Upper lobe of left lung (tissue), 6 donors: ENCODE measurements around the gene TP53I11. TPM values are rescaled to one million over a fixed set of nuclear protein-coding genes. Genes with fewer than 3 reads are reported as not detected.
A peak's percentile ranks its signal among the peaks of the same experiment; 100 is the strongest.

ENCODE experiments used
- ATAC-seq, 2 donors: fragments of 200-7000 bp; cut with Tn5 transposase; one replicate each; pipeline ENCODE4 v1.9.1; 2022; ENCODE audit warnings: mild to moderate bottlenecking in 2 of 2, moderate library complexity in 2 of 2; ENCODE audit not compliant: low FRiP score in 2 of 2
- DNase-seq, 2 donors: peaks; one replicate each; pipeline ENCODE4 v3.0.0-alpha.2; 2019 to 2020
- H3K27ac ChIP-seq, 4 donors: fragments of 200-600 bp; sonication (generic); one replicate each; pipeline ENCODE4 v1.5.1; 2016 to 2019
- H3K27me3 ChIP-seq, 4 donors: fragments of 200-600 bp; sonication (generic); one replicate each; pipeline ENCODE4 v1.5.1; 2017 to 2019
- H3K36me3 ChIP-seq, 4 donors: fragments of 200-600 bp; sonication (generic); one replicate each; pipeline ENCODE4 v1.5.1; 2016 to 2019
- H3K4me1 ChIP-seq, 4 donors: fragments of 200-600 bp; sonication (generic); one replicate each; pipeline ENCODE4 v1.5.1; 2018 to 2019
- H3K4me3 ChIP-seq, 4 donors: fragments of 200-600 bp; sonication (generic); one replicate each; pipeline ENCODE4 v1.5.1; 2017 to 2019; ENCODE audit warnings: mild to moderate bottlenecking in 2 of 4, moderate library complexity in 1 of 4
- H3K9me3 ChIP-seq, 4 donors: fragments of 200-600 bp; sonication (generic); one replicate each; pipeline ENCODE4 v1.5.1; 2018 to 2019
- CTCF ChIP-seq, 6 experiments: fragments of 450-650 bp in 4 of 6; fragments of 200-600 bp in 2 of 6; sonication (generic) in 2 of 6; IDR thresholded peaks; one replicate each; pipeline ENCODE4 v1.5.1; 2016 to 2019; ENCODE audit warnings: antibody characterized with exemption in 6 of 6
- EP300 ChIP-seq, 4 donors: sonication (generic); formaldehyde crosslinking; IDR thresholded peaks; one replicate each; pipeline ENCODE4 v1.5.1; 2017; ENCODE audit warnings: antibody characterized with exemption in 4 of 4, control low read depth in 2 of 4
- POLR2A ChIP-seq, 4 donors: fragments of 450-650 bp; IDR thresholded peaks; one replicate each; pipeline ENCODE4 v1.5.1; 2016 to 2017; ENCODE audit warnings: antibody characterized with exemption in 4 of 4, mild to moderate bottlenecking in 2 of 4
- POLR2AphosphoS5 ChIP-seq, 2 donors: sonication (generic); formaldehyde crosslinking; IDR thresholded peaks; one replicate each; pipeline ENCODE4 v1.5.1; 2017; ENCODE audit warnings: antibody characterized with exemption in 2 of 2
- WGBS, 2 donors: methylation state at CpG; one replicate each; pipeline ENCODE4 v1.1.5; 2017 to 2018; 5-methylcytosine and 5-hydroxymethylcytosine counted together
- total RNA-seq, 6 donors: library from RNA; depleted of rRNA in 4 of 6; stranded (reverse); fragments of >200 nt in 4 of 6; gene quantifications; one replicate each; pipeline versions ENCODE4 v1.1.0 to v1.2.1, GENCODE V29; 2016 to 2021
- donor health status: DM: no; HTN: no; CAD: no; lungs with moderate emphysema.
- donor health status: DM: no; HTN: yes; CAD: no; lungs with severe emphysema.

TP53I11 gene
- total RNA-seq, 6 donors from 2014 or later = 55.3 to 127 (median 101) TPM

GRCh38 chr11:44967930-44968496 lies 17.3 kb upstream of the TP53I11 start:
- H3K27me3 ChIP-seq = no peaks in the 10 kb centered on the region
- H3K4me3 ChIP-seq = no peak overlapping the region
- DNase-seq = no peak
- no peak for ATAC-seq
- no peak overlapping the region for H3K27ac ChIP-seq
- H3K9me3 ChIP-seq = no peaks in the 10 kb centered on the region
- WGBS, 2 donors = 57 to 77% methylated on average over 1 to 3 of the region's 3 CpGs
- TF ChIP-seq CTCF (IDR thresholded peaks at IDR 0.05) = no peak
- TF ChIP-seq EP300 (IDR thresholded peaks at IDR 0.05) = no peak
- TF ChIP-seq POLR2A (IDR thresholded peaks at IDR 0.05) = no peak
- TF ChIP-seq POLR2AphosphoS5 (IDR thresholded peaks at IDR 0.05) = no peak
- H3K4me1 ChIP-seq = peaks cover 5 to 31% (median 15%) of the 10 kb centered on the region in 4 donors
- no peaks in the 10 kb centered on the region for H3K36me3 ChIP-seq

GRCh38 chr11:44966694-44967093 lies 16.0 kb upstream of the TP53I11 start:
- 47 to 66% methylated on average over 6 of the region's 6 CpGs for WGBS, 2 donors
- ATAC-seq = no peak
- Histone ChIP-seq H3K27me3 (no peaks in the 10 kb centered on the region), H3K9me3 (no peaks in the 10 kb centered on the region), H3K4me3 (no peak overlapping the region), H3K4me1 (peaks cover 5 to 35% (median 15%) of the 10 kb centered on the region in 4 donors), H3K36me3 (no peaks in the 10 kb centered on the region), H3K27ac (peak overlapping the region in 1 of 4 donors; percentile 5)
- TF ChIP-seq POLR2A (IDR thresholded peaks at IDR 0.05) = no peak
- TF ChIP-seq CTCF (IDR thresholded peaks at IDR 0.05) = no peak
- TF ChIP-seq POLR2AphosphoS5 (IDR thresholded peaks at IDR 0.05) = no peak
- no peak for TF ChIP-seq EP300 (IDR thresholded peaks at IDR 0.05)
- DNase-seq = no peak

- TF ChIP-seq POLR2AphosphoS5 (IDR thresholded peaks at IDR 0.05) (peak; percentile 68 to 70), EP300 (IDR thresholded peaks at IDR 0.05) (peak in 3 of 4 donors; percentile 22 to 90 (median 80)), POLR2A (IDR thresholded peaks at IDR 0.05) (peak in 2 of 4 donors; percentile 38 to 72), CTCF (IDR thresholded peaks at IDR 0.05) (no peak)
- peaks cover 5 to 35% (median 15%) of the 10 kb centered on the region in 4 donors for H3K4me1 ChIP-seq
- DNase-seq (peak in 1 of 2 donors; percentile 90), ATAC-seq (peak; percentile 73 to 94)
- no peaks in the 10 kb centered on the region for H3K9me3 ChIP-seq
- no peaks in the 10 kb centered on the region for H3K36me3 ChIP-seq
- H3K27ac ChIP-seq = peak overlapping the region; percentile 57 to 85 (median 64)
- no peak overlapping the region for H3K4me3 ChIP-seq
- WGBS, 2 donors = 65 to 68% methylated on average over 8 to 9 of the region's 9 CpGs
- no peaks in the 10 kb centered on the region for H3K27me3 ChIP-seq
Observed at GRCh38 chr11:44964526-44965209, 14.0 kb upstream of the TP53I11 start.

- 90 to 91% methylated on average over 5 of the region's 5 CpGs for WGBS, 2 donors
- DNase-seq (no peak), ATAC-seq (no peak)
- Histone ChIP-seq H3K4me3 (no peak overlapping the region), H3K9me3 (no peaks in the 10 kb centered on the region), H3K27ac (peak overlapping the region; percentile 57 to 85 (median 64)), H3K36me3 (no peaks in the 10 kb centered on the region), H3K27me3 (no peaks in the 10 kb centered on the region), H3K4me1 (peaks cover 5 to 35% (median 15%) of the 10 kb centered on the region in 4 donors)
- TF ChIP-seq EP300 (IDR thresholded peaks at IDR 0.05) (no peak), CTCF (IDR thresholded peaks at IDR 0.05) (no peak), POLR2AphosphoS5 (IDR thresholded peaks at IDR 0.05) (no peak), POLR2A (IDR thresholded peaks at IDR 0.05) (no peak)
Observed at GRCh38 chr11:44963948-44964347, 13.3 kb upstream of the TP53I11 start.
